ENCODE data around the gene THRB.

Gene THRB

GRCh38 chr3:24166515-24166914 is 328.1 kb downstream of the THRB start:
- TF ChIP-seq ZNF121 (tag by site-specific recombination; IDR thresholded peaks at IDR 0.05) = no peak
- TF ChIP-seq SCRT1 (tag by site-specific recombination; IDR thresholded peaks at IDR 0.05; ENCODE audit: borderline replicate concordance) = no peak
- TF ChIP-seq ZNF529 (tag by site-specific recombination; IDR thresholded peaks at IDR 0.05; ENCODE audit: insufficient replicate concordance) = no peak
- TF ChIP-seq KLF17 (tag by site-specific recombination; IDR thresholded peaks at IDR 0.05) = no peak
- TF ChIP-seq HOXC10 (CRISPR knock-in tag; IDR thresholded peaks at IDR 0.05) = no peak
- no peak for TF ChIP-seq ZBTB1 (tag by site-specific recombination; IDR thresholded peaks at IDR 0.05)
- no peak for TF ChIP-seq ZNF843 (tag by site-specific recombination; IDR thresholded peaks at IDR 0.05)
- TF ChIP-seq KLF7 (tag by site-specific recombination; IDR thresholded peaks at IDR 0.05; ENCODE audit: borderline replicate concordance) = no peak
- no peak for TF ChIP-seq ZNF169 (tag by site-specific recombination; IDR thresholded peaks at IDR 0.05)
- TF ChIP-seq ZNF350 (tag by site-specific recombination; IDR thresholded peaks at IDR 0.05) = no peak
- TF ChIP-seq ZNF302 (tag by site-specific recombination; IDR thresholded peaks at IDR 0.05; ENCODE audit: low read depth) = no peak
- TF ChIP-seq ZNF837 (tag by site-specific recombination; IDR thresholded peaks at IDR 0.05) = no peak
- no peak for TF ChIP-seq PRDM10 (tag by site-specific recombination; IDR thresholded peaks at IDR 0.05)
- CTCF ChIA-PET = interaction anchor here (0.7 to 2.3 kb wide), 2 partner anchors 20 to 180 kb away, joined by 3 to 8 read pairs; no protein-coding TSS in a partner anchor
- Histone ChIP-seq H3K9me3 (ENCODE audit: control insufficient read depth, insufficient read depth, low read depth, low read length) (no peaks in the 10 kb centered on the region), H3K4me1 (ENCODE audit: control insufficient read depth, insufficient read depth, low read length) (no peaks in the 10 kb centered on the region), H3K4me3 (ENCODE audit: low read depth, low read length) (no peak overlapping the region), H3K27ac (ENCODE audit: extremely low read depth, low read depth, low read length) (no peak overlapping the region), H3K36me3 (ENCODE audit: control insufficient read depth in 2 of 2, insufficient read depth in 1 of 2, low read length in 2 of 2) (no peaks in the 10 kb centered on the region)
- POLR2A ChIA-PET = no interaction called here

GRCh38 chr3:24165603-24165982 is 329.1 kb downstream of the THRB start:
- no peak overlapping the region for H3K4me3 ChIP-seq (ENCODE audit: low read depth, low read length)
- no peaks in the 10 kb centered on the region for H3K9me3 ChIP-seq (ENCODE audit: control insufficient read depth, insufficient read depth, low read depth, low read length)
- CTCF ChIA-PET = interaction anchor here (1.5 kb wide), 1 partner anchor 21 kb away, joined by 3 read pairs; no protein-coding TSS in a partner anchor
- no peaks in the 10 kb centered on the region for H3K4me1 ChIP-seq (ENCODE audit: control insufficient read depth, insufficient read depth, low read length)
- POLR2A ChIA-PET = no interaction called here
- H3K36me3 ChIP-seq (ENCODE audit: control insufficient read depth in 2 of 2, insufficient read depth in 1 of 2, low read length in 2 of 2) = no peaks in the 10 kb centered on the region
- TF ChIP-seq ZNF624 (tag by site-specific recombination; IDR thresholded peaks at IDR 0.05) (no peak), ZNF138 (tag by site-specific recombination; IDR thresholded peaks at IDR 0.05; ENCODE audit: borderline replicate concordance) (no peak), FEZF1 (tag by site-specific recombination; IDR thresholded peaks at IDR 0.05) (no peak), ZNF202 (tag by site-specific recombination; IDR thresholded peaks at IDR 0.05; ENCODE audit: borderline replicate concordance) (no peak), ZNF530 (tag by site-specific recombination; IDR thresholded peaks at IDR 0.05; ENCODE audit: low read depth) (no peak), ZNF600 (tag by site-specific recombination; IDR thresholded peaks at IDR 0.05) (no peak), ZSCAN30 (tag by site-specific recombination; IDR thresholded peaks at IDR 0.05) (no peak), ZNF837 (tag by site-specific recombination; IDR thresholded peaks at IDR 0.05) (no peak), BCL11B (tag by site-specific recombination; IDR thresholded peaks at IDR 0.05; ENCODE audit: low read depth) (no peak), ZNF2 (tag by site-specific recombination; IDR thresholded peaks at IDR 0.05) (no peak), PATZ1 (tag by site-specific recombination; IDR thresholded peaks at IDR 0.05) (no peak)
- TF ChIP-seq, protein P1, sequence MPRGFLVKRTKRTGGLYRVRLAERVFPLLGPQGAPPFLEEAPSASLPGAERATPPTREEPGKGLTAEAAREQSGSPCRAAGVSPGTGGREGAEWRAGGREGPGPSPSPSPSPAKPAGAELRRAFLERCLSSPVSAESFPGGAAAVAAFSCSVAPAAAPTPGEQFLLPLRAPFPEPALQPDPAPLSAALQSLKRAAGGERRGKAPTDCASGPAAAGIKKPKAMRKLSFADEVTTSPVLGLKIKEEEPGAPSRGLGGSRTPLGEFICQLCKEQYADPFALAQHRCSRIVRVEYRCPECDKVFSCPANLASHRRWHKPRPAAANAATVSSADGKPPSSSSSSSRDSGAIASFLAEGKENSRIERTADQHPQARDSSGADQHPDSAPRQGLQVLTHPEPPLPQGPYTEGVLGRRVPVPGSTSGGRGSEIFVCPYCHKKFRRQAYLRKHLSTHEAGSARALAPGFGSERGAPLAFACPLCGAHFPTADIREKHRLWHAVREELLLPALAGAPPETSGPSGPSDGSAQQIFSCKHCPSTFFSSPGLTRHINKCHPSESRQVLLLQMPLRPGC (tag by site-specific recombination; IDR thresholded peaks at IDR 0.05) = no peak
- H3K27ac ChIP-seq (ENCODE audit: extremely low read depth, low read depth, low read length) = no peak overlapping the region
